ENCODE results near the gene DENND4C.
A peak's percentile ranks its signal among the peaks of the same experiment; 100 is the strongest.

Gene DENND4C

GRCh38 chr9:19229595-19230354 is 718 bp upstream of the DENND4C start:
- no peaks in the 10 kb centered on the region for H3K27me3 ChIP-seq (replicated peaks)
- peak; percentile 12 for TF ChIP-seq CTCF (IDR thresholded peaks at IDR 0.05; ENCODE audit: low read depth, low read length, missing control alignments)
- no peaks in the 10 kb centered on the region for H3K36me3 ChIP-seq (replicated peaks)
- in situ Hi-C loops (cut with HindIII; ENCODE audit: low pct_ligation_motif_present, low sequenced_read_pairs): no loop called here
- peak; percentile 37 for DNase-seq
- peak overlapping the region; percentile 85 for H3K4me3 ChIP-seq (ENCODE audit: low read depth, low read length)
- no peak overlapping the region for H3K27ac ChIP-seq

- Histone ChIP-seq H3K27ac (peak overlapping the region; percentile 93), H3K4me3 (ENCODE audit: low read depth, low read length) (peak overlapping the region; percentile 85), H3K27me3 (replicated peaks) (no peaks in the 10 kb centered on the region), H3K36me3 (replicated peaks) (no peaks in the 10 kb centered on the region)
- in situ Hi-C loops (cut with HindIII; ENCODE audit: low pct_ligation_motif_present, low sequenced_read_pairs): no loop called here
- DNase-seq: peak; percentile 2
- no peak for TF ChIP-seq CTCF (IDR thresholded peaks at IDR 0.05; ENCODE audit: low read depth, low read length, missing control alignments)
Measured at GRCh38 chr9:19231126-19231903, 822 bp downstream of the DENND4C start.

- H3K4me3 ChIP-seq (ENCODE audit: low read depth, low read length): peak overlapping the region; percentile 85
- in situ Hi-C loops (cut with HindIII; ENCODE audit: low pct_ligation_motif_present, low sequenced_read_pairs): no loop called here
- H3K36me3 ChIP-seq (replicated peaks): no peaks in the 10 kb centered on the region
- no peak for TF ChIP-seq CTCF (IDR thresholded peaks at IDR 0.05; ENCODE audit: low read depth, low read length, missing control alignments)
- DNase-seq: no peak
- no peak overlapping the region for H3K27ac ChIP-seq
- H3K27me3 ChIP-seq (replicated peaks): no peaks in the 10 kb centered on the region
Measured at GRCh38 chr9:19231904-19232822, 1.7 kb downstream of the DENND4C start.

- Histone ChIP-seq H3K4me3 (ENCODE audit: low read depth, low read length) (no peak overlapping the region), H3K27ac (no peak overlapping the region), H3K27me3 (replicated peaks) (no peaks in the 10 kb centered on the region), H3K36me3 (replicated peaks) (no peaks in the 10 kb centered on the region)
- peak; percentile 27 for DNase-seq
- peak; percentile 12 for TF ChIP-seq CTCF (IDR thresholded peaks at IDR 0.05; ENCODE audit: low read depth, low read length, missing control alignments)
- in situ Hi-C loops (cut with HindIII; ENCODE audit: low pct_ligation_motif_present, low sequenced_read_pairs): no loop called here
Measured at GRCh38 chr9:19232823-19233194, 2.3 kb downstream of the DENND4C start.

- Histone ChIP-seq H3K27ac (no peak overlapping the region), H3K36me3 (replicated peaks) (no peaks in the 10 kb centered on the region), H3K4me3 (ENCODE audit: low read depth, low read length) (no peak overlapping the region), H3K27me3 (replicated peaks) (no peaks in the 10 kb centered on the region)
- no peak for DNase-seq
- no peak for TF ChIP-seq CTCF (IDR thresholded peaks at IDR 0.05; ENCODE audit: low read depth, low read length, missing control alignments)
- in situ Hi-C loops (cut with HindIII; ENCODE audit: low pct_ligation_motif_present, low sequenced_read_pairs): no loop called here
Measured at GRCh38 chr9:19233344-19233743, 2.9 kb downstream of the DENND4C start.

All from brain microvascular endothelial cell (primary cell).